HEK293 (cell line): ENCODE measurements around the gene ARHGAP45.

Source experiments
- HOXC10 ChIP-seq: sonication (generic); formaldehyde crosslinking; IDR thresholded peaks from 2 replicates; pipeline ENCODE4 v1.8.1; 2023; ENCODE audit warnings: mild to moderate bottlenecking, missing genetic modification reagents
- ZBTB1 ChIP-seq: fragments of 450-650 bp; formaldehyde crosslinking; IDR thresholded peaks from 2 replicates; pipeline ENCODE4 v1.5.1; 2016; ENCODE audit warnings: missing biosample characterization, missing genetic modification characterization
- ZNF211 ChIP-seq: fragments of 450-650 bp; formaldehyde crosslinking; IDR thresholded peaks from 2 replicates; pipeline ENCODE4 v1.5.1; 2016; ENCODE audit warnings: low read depth, missing biosample characterization, missing genetic modification characterization
- ZSCAN30 ChIP-seq: fragments of 450-650 bp; IDR thresholded peaks from 2 replicates; pipeline ENCODE4 v1.5.1; 2018; ENCODE audit warnings: missing biosample characterization, mild to moderate bottlenecking, missing genetic modification characterization, moderate library complexity
- TF ChIP-seq, protein P1 (sequence below): fragments of 450-650 bp; formaldehyde crosslinking; IDR thresholded peaks from 2 replicates; pipeline ENCODE4 v1.5.1; 2016; ENCODE audit warnings: missing biosample characterization, missing genetic modification characterization
- TF ChIP-seq, protein P2 (sequence below): fragments of 450-650 bp; formaldehyde crosslinking; IDR thresholded peaks from 2 replicates; pipeline ENCODE4 v1.5.1; 2016; ENCODE audit warnings: missing biosample characterization, missing genetic modification characterization
- TF ChIP-seq, protein P3 (sequence below): fragments of 450-650 bp; formaldehyde crosslinking; IDR thresholded peaks from 2 replicates; pipeline ENCODE4 v1.5.1; 2016; ENCODE audit warnings: missing biosample characterization, missing genetic modification characterization
- TF ChIP-seq, protein P4 (sequence below): fragments of 450-650 bp; formaldehyde crosslinking; IDR thresholded peaks from 2 replicates; pipeline ENCODE4 v1.5.1; 2016; ENCODE audit warnings: missing biosample characterization, missing genetic modification characterization

DNA sequence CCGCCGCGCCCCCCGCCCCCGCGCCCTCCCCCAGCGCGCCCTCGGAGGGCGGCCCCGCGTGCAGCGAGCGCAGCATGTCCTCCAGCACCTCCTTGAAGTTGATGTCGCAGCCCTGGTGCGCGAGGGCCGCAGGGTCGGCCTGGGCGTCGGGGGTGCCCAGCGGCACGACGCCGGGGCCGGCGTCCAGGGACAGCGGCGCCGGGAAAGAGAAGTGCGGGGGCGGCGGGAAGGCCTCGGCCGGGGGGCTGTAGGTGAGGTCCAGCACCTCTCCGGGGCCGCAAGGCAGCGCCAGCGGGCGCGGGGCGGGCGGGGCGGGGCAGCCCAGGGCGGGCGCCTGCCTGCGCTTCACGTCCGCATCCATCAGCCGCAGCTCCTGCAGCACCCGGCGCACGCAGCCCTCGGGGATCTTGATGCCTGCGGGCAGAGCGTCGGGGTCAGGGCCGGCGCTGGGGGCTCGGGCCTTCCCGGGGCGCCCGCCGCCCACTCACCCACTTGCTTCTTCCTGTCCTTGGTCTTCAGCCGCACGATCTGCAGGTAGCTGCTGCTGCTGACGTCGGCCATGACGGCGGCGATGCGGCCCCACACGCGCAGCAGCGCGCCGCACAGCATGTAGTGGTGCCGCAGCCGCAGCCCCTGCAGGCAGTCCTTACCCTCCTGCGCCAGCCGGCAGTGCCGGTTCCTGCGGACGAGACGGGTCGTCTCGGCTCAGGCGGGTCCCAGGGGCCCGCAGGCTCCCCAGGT is 41.5 kb downstream of the ARHGAP45 start:
- TF ChIP-seq ZSCAN30 (tag by site-specific recombination) (no peak), ZNF211 (tag by site-specific recombination) (no peak), ZBTB1 (tag by site-specific recombination) (no peak), HOXC10 (CRISPR knock-in tag) (no peak)
- TF ChIP-seq, protein P1, sequence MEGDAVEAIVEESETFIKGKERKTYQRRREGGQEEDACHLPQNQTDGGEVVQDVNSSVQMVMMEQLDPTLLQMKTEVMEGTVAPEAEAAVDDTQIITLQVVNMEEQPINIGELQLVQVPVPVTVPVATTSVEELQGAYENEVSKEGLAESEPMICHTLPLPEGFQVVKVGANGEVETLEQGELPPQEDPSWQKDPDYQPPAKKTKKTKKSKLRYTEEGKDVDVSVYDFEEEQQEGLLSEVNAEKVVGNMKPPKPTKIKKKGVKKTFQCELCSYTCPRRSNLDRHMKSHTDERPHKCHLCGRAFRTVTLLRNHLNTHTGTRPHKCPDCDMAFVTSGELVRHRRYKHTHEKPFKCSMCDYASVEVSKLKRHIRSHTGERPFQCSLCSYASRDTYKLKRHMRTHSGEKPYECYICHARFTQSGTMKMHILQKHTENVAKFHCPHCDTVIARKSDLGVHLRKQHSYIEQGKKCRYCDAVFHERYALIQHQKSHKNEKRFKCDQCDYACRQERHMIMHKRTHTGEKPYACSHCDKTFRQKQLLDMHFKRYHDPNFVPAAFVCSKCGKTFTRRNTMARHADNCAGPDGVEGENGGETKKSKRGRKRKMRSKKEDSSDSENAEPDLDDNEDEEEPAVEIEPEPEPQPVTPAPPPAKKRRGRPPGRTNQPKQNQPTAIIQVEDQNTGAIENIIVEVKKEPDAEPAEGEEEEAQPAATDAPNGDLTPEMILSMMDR (tag by site-specific recombination), result no peak
- TF ChIP-seq, protein P2, sequence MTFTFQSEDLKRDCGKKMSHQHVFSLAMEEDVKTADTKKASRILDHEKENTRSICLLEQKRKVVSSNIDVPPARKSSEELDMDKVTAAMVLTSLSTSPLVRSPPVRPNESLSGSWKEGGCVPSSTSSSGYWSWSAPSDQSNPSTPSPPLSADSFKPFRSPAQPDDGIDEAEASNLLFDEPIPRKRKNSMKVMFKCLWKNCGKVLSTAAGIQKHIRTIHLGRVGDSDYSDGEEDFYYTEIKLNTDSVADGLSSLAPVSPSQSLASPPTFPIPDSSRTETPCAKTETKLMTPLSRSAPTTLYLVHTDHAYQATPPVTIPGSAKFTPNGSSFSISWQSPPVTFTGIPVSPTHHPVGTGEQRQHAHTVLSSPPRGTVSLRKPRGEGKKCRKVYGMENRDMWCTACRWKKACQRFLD (tag by site-specific recombination), result no peak
- TF ChIP-seq, protein P3, sequence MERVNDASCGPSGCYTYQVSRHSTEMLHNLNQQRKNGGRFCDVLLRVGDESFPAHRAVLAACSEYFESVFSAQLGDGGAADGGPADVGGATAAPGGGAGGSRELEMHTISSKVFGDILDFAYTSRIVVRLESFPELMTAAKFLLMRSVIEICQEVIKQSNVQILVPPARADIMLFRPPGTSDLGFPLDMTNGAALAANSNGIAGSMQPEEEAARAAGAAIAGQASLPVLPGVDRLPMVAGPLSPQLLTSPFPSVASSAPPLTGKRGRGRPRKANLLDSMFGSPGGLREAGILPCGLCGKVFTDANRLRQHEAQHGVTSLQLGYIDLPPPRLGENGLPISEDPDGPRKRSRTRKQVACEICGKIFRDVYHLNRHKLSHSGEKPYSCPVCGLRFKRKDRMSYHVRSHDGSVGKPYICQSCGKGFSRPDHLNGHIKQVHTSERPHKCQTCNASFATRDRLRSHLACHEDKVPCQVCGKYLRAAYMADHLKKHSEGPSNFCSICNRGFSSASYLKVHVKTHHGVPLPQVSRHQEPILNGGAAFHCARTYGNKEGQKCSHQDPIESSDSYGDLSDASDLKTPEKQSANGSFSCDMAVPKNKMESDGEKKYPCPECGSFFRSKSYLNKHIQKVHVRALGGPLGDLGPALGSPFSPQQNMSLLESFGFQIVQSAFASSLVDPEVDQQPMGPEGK, result no peak
- TF ChIP-seq, protein P4, sequence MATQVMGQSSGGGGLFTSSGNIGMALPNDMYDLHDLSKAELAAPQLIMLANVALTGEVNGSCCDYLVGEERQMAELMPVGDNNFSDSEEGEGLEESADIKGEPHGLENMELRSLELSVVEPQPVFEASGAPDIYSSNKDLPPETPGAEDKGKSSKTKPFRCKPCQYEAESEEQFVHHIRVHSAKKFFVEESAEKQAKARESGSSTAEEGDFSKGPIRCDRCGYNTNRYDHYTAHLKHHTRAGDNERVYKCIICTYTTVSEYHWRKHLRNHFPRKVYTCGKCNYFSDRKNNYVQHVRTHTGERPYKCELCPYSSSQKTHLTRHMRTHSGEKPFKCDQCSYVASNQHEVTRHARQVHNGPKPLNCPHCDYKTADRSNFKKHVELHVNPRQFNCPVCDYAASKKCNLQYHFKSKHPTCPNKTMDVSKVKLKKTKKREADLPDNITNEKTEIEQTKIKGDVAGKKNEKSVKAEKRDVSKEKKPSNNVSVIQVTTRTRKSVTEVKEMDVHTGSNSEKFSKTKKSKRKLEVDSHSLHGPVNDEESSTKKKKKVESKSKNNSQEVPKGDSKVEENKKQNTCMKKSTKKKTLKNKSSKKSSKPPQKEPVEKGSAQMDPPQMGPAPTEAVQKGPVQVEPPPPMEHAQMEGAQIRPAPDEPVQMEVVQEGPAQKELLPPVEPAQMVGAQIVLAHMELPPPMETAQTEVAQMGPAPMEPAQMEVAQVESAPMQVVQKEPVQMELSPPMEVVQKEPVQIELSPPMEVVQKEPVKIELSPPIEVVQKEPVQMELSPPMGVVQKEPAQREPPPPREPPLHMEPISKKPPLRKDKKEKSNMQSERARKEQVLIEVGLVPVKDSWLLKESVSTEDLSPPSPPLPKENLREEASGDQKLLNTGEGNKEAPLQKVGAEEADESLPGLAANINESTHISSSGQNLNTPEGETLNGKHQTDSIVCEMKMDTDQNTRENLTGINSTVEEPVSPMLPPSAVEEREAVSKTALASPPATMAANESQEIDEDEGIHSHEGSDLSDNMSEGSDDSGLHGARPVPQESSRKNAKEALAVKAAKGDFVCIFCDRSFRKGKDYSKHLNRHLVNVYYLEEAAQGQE (tag by site-specific recombination), result no peak
